Stomach smooth muscle (tissue), 2 donors: ENCODE data around the gene ZNF460.
"Not testable (repeated sequence)": the region's sequence is repeated elsewhere in the genome, so short reads cannot be mapped to it uniquely, and the experiment has no call there.

Experiments
- H3K27ac ChIP-seq: one replicate; pipeline ENCODE4 v1.7.0; 2013; ENCODE audit warnings: mild to moderate bottlenecking, low read length, inconsistent platforms
- H3K27me3 ChIP-seq, 2 donors: one replicate each; pipeline ENCODE4 v1.7.0; 2013; ENCODE audit warnings: low read length in 2 of 2; ENCODE audit not compliant: insufficient read depth in 2 of 2, control insufficient read depth in 1 of 2
- H3K36me3 ChIP-seq, 2 donors: one replicate each; pipeline ENCODE4 v1.7.0; 2013; ENCODE audit warnings: low read length in 2 of 2; ENCODE audit not compliant: control insufficient read depth in 2 of 2, insufficient read depth in 2 of 2
- H3K4me1 ChIP-seq: one replicate; pipeline ENCODE4 v1.7.0; 2013; ENCODE audit warnings: low read length; ENCODE audit not compliant: control insufficient read depth, insufficient read depth
- H3K4me3 ChIP-seq, 2 donors: one replicate each; pipeline ENCODE4 v1.7.0; 2013; ENCODE audit warnings: low read length in 2 of 2
- H3K9ac ChIP-seq, 2 donors: one replicate each; pipeline ENCODE4 v1.7.0; 2013; ENCODE audit warnings: low read length in 2 of 2, mild to moderate bottlenecking in 1 of 2
- H3K9me3 ChIP-seq, 2 donors: one replicate each; pipeline ENCODE4 v1.7.0; 2013; ENCODE audit warnings: low read length in 2 of 2; ENCODE audit not compliant: control insufficient read depth in 2 of 2
- donor health status: healthy.
- donor health status: Pancreatic carcinoma.

The ZNF460 gene

DNA sequence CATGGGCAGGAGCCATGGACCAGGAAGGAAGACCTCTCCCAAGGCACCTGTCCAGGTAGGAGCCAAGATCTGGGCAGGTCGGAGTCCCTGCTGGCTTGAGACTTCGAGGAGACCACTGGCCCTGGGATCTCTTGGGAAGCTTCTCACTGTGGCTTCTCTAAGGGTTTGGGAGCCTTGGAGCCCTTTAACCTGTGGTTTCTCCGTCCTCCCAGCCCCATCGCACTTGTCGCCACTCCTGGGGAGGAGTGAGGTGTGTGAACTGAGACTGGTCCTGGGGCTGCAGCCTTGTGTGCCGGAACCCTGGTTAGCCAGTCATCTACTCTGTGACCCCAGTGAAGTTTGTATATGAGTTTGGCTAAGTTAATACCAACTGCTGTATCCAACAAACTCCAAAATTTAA is 31.6 kb upstream of the ZNF460 start:
- no peak overlapping the region for H3K27ac ChIP-seq
- H3K4me3 ChIP-seq: no peak overlapping the region
- no peaks in the 10 kb centered on the region for H3K27me3 ChIP-seq
- no peaks in the 10 kb centered on the region for H3K4me1 ChIP-seq
- no peaks in the 10 kb centered on the region for H3K9me3 ChIP-seq
- peaks cover 65 to 68% of the 10 kb centered on the region in 2 donors for H3K36me3 ChIP-seq
- no peak overlapping the region for H3K9ac ChIP-seq

DNA sequence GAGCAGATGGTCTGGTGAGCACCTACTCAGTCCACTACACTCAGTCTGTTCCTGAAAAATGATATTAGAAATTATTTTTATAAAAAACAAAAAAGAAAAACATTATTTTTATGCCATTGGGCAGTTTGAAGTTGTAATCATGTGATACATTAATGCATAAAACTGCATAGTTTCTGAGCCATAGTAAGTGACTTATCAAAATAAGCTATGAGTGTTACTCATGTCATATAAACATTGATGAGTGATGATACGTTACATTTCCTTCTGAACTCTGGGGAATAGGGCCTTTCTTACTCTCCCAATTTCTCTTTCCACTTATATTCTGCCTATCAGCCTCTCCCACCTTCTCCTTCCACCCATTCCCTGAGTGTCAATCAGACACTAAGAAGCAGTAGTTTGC is 31.0 kb upstream of the ZNF460 start:
- H3K9me3 ChIP-seq: no peaks in the 10 kb centered on the region
- H3K36me3 ChIP-seq: peaks cover 67 to 70% of the 10 kb centered on the region in 2 donors
- H3K4me3 ChIP-seq: no peak overlapping the region

DNA sequence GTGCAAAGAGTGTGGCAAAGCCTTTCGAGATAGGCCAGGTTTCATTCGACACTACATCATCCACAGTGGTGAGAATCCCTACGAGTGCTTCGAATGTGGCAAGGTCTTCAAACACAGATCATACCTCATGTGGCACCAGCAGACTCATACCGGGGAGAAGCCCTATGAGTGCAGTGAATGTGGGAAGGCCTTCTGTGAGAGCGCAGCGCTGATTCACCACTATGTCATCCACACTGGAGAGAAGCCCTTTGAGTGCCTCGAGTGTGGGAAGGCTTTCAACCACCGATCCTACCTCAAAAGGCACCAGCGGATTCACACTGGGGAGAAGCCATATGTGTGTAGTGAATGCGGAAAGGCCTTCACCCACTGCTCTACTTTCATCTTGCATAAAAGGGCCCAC is 26.5 kb upstream of the ZNF460 start:
- not testable (repeated sequence) for H3K27me3 ChIP-seq, H3K9me3 ChIP-seq, H3K9ac ChIP-seq, H3K27ac ChIP-seq, H3K4me3 ChIP-seq, H3K4me1 ChIP-seq
- H3K36me3 ChIP-seq: peaks cover 38 to 41% of the 10 kb centered on the region in 2 donors

More for the DNA sequence above, 31.0 kb upstream of the ZNF460 start:
- Histone ChIP-seq H3K9ac (no peak overlapping the region), H3K27ac (no peak overlapping the region), H3K27me3 (no peaks in the 10 kb centered on the region), H3K4me1 (no peaks in the 10 kb centered on the region)

- Histone ChIP-seq H3K4me1 (no peaks in the 10 kb centered on the region), H3K36me3 (peaks cover 10 to 11% of the 10 kb centered on the region in 2 donors), H3K27me3 (no peaks in the 10 kb centered on the region), H3K9ac (no peak overlapping the region), H3K27ac (no peak overlapping the region), H3K9me3 (no peaks in the 10 kb centered on the region), H3K4me3 (no peak overlapping the region)
Measured at GRCh38 chr19:57262044-57262443, 18.2 kb upstream of the ZNF460 start.

DNA sequence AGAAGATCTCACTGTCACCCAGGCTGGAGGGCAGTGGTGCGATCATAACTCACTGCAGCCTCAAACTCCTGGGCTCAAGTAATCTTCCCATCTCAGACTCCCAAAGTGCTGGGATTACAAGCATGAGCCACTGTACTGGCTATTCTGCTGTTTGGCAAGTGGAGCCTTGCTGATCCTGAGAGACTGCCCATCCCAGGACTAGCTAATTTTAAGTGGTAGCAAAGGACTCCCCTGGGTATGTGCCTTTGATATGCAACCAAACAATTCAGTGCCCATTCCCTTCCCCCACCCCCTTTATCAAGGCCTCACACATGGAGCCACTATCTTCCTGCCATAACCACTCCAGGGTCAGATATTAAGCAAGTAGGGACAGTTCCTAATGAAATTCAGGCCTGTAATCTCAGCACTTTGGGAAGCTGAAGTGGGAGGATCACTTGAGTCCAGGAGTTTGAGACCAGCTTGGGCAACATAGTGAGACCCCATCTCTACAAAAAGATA is 17.0 kb upstream of the ZNF460 start:
- no peaks in the 10 kb centered on the region for H3K9me3 ChIP-seq

GRCh38 chr19:57267291-57267690 is 13.0 kb upstream of the ZNF460 start:
- Histone ChIP-seq H3K9me3 (no peaks in the 10 kb centered on the region), H3K27ac (no peak overlapping the region), H3K36me3 (peaks cover 6 to 10% of the 10 kb centered on the region in 2 donors), H3K9ac (no peak overlapping the region), H3K4me3 (no peak overlapping the region), H3K27me3 (no peaks in the 10 kb centered on the region), H3K4me1 (no peaks in the 10 kb centered on the region)

More for the DNA sequence above, 17.0 kb upstream of the ZNF460 start:
- no peaks in the 10 kb centered on the region for H3K27me3 ChIP-seq
- H3K4me1 ChIP-seq: no peaks in the 10 kb centered on the region
- peaks cover 10 to 11% of the 10 kb centered on the region in 2 donors for H3K36me3 ChIP-seq
- H3K4me3 ChIP-seq: no peak overlapping the region
- H3K27ac ChIP-seq: no peak overlapping the region
- H3K9ac ChIP-seq: no peak overlapping the region

GRCh38 chr19:57269515-57270250 is 10.6 kb upstream of the ZNF460 start:
- Histone ChIP-seq H3K4me1 (no peaks in the 10 kb centered on the region), H3K27me3 (no peaks in the 10 kb centered on the region), H3K9me3 (no peaks in the 10 kb centered on the region), H3K4me3 (no peak overlapping the region), H3K36me3 (peaks cover 4 to 10% of the 10 kb centered on the region in 2 donors), H3K27ac (no peak overlapping the region), H3K9ac (no peak overlapping the region)

- Histone ChIP-seq H3K9ac (no peak overlapping the region), H3K9me3 (no peaks in the 10 kb centered on the region), H3K4me3 (no peak overlapping the region), H3K27ac (no peak overlapping the region), H3K4me1 (no peaks in the 10 kb centered on the region), H3K27me3 (no peaks in the 10 kb centered on the region), H3K36me3 (peaks cover 4 to 9% of the 10 kb centered on the region in 2 donors)
Measured at GRCh38 chr19:57271280-57271679, 9.0 kb upstream of the ZNF460 start.

- H3K4me1 ChIP-seq: no peaks in the 10 kb centered on the region
- H3K27me3 ChIP-seq: no peaks in the 10 kb centered on the region
- H3K4me3 ChIP-seq: no peak overlapping the region
- no peak overlapping the region for H3K27ac ChIP-seq
- no peak overlapping the region for H3K9ac ChIP-seq
- peaks cover 6 to 9% of the 10 kb centered on the region in 2 donors for H3K36me3 ChIP-seq
- H3K9me3 ChIP-seq: no peaks in the 10 kb centered on the region
Measured at GRCh38 chr19:57273014-57273413, 7.3 kb upstream of the ZNF460 start.

DNA sequence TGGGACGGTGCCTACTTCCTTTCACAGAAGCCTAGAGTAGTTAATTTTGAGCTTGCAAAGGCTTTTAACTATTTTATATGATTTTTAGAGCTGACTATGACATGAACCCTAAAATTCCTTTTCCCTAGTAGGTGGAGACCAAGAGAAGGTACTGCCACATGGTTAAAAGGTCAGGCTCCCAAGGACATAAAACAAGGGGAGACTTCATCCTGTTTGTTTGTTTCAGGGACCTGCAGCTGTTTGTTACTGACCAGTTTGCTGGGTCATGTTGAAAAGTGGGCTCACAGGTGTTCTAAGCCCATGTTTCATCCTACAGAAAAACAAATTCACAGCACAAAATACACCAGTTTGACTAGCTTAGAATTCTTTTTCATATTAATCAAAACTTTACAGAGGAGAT is 3.9 kb upstream of the ZNF460 start:
- Histone ChIP-seq H3K4me1 (peaks cover 18% of the 10 kb centered on the region), H3K27me3 (no peaks in the 10 kb centered on the region), H3K4me3 (no peak overlapping the region), H3K9me3 (no peaks in the 10 kb centered on the region), H3K27ac (no peak overlapping the region), H3K36me3 (peaks cover 2 to 6% of the 10 kb centered on the region in 2 donors), H3K9ac (no peak overlapping the region)

DNA sequence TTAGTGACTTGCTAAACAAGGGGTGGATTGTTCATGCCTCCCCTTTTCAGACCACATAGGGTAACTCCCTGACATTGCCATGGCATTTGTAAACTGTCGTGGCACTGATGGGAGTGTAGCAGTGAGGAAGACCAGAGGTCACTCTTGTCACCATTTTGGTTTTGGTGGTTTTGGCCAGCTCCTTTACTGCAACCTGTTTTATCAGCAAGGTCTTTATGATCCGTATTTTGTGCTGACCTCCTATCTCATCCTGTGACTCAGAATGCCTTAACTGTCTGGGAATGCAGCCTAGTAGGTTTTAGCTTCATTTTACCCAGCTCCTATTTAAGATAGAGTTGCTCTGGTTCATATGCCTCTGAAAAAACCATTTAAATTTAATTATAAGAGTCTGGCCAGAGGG is 1.8 kb upstream of the ZNF460 start:
- H3K27me3 ChIP-seq, H3K9me3 ChIP-seq, H3K4me3 ChIP-seq, H3K9ac ChIP-seq, H3K36me3 ChIP-seq, H3K27ac ChIP-seq: not testable (repeated sequence)
- peaks cover 32% of the 10 kb centered on the region for H3K4me1 ChIP-seq
